Astrocyte (in vitro differentiated cells and primary cell): ENCODE data around the gene CRYBA4. TPM values are rescaled to one million over a fixed set of nuclear protein-coding genes. Genes with fewer than 3 reads are reported as not detected.

Experiments used
- DNase-seq: peaks from one replicate; pipeline ENCODE4 v3.0.0-alpha.2; 2010; ENCODE audit warnings: low read depth
- FAIRE-seq: peaks from 2 replicates; lab custom pipeline; 2011; peaks lifted over from hg19 to GRCh38; lab: Jason Lieb, UNC
- H2AFZ ChIP-seq: 2 replicates; pipeline ENCODE4 v1.6.0; 2012; ENCODE audit warnings: low read depth, low read length, inconsistent platforms
- H3K27ac ChIP-seq: 2 replicates; pipeline ENCODE4 v1.5.1; 2011; ENCODE audit warnings: low read depth, low read length, inconsistent platforms
- H3K27me3 ChIP-seq: 2 replicates; pipeline ENCODE4 v1.6.0; 2011; ENCODE audit warnings: low read length, inconsistent platforms; ENCODE audit not compliant: insufficient read depth
- H3K36me3 ChIP-seq: 2 replicates; pipeline ENCODE4 v1.5.1; 2011; ENCODE audit warnings: low read length, inconsistent platforms; ENCODE audit not compliant: insufficient read depth
- H3K4me1 ChIP-seq: 2 replicates; pipeline ENCODE4 v1.5.1; 2011; ENCODE audit warnings: low read length, inconsistent platforms; ENCODE audit not compliant: insufficient read depth
- H3K4me2 ChIP-seq: 2 replicates; pipeline ENCODE4 v1.6.0; 2012; ENCODE audit warnings: low read length, inconsistent platforms
- H3K4me3 ChIP-seq: 2 replicates; pipeline ENCODE4 v1.5.1; 2011; ENCODE audit warnings: low read depth, mild to moderate bottlenecking, low read length, inconsistent platforms; ENCODE audit not compliant: insufficient read depth
- H3K79me2 ChIP-seq: 2 replicates; pipeline ENCODE4 v1.6.0; 2012; ENCODE audit warnings: mild to moderate bottlenecking, low read length, inconsistent platforms; ENCODE audit not compliant: insufficient read depth
- H3K9ac ChIP-seq: 2 replicates; pipeline ENCODE4 v1.6.0; 2012; ENCODE audit warnings: mild to moderate bottlenecking, low read length, inconsistent platforms
- H3K9me3 ChIP-seq: 2 replicates; pipeline ENCODE4 v1.5.1; 2012; ENCODE audit warnings: low read depth, mild to moderate bottlenecking, low read length, inconsistent platforms; ENCODE audit not compliant: insufficient read depth
- H4K20me1 ChIP-seq: 2 replicates; pipeline ENCODE4 v1.6.0; 2012; ENCODE audit warnings: low read length, inconsistent platforms; ENCODE audit not compliant: insufficient read depth
- H3K27ac Mint-ChIP-seq: one replicate; pipeline ENCODE4 v1.8.0; 2021; ENCODE audit warnings: mild to moderate bottlenecking, mixed read lengths; ENCODE audit not compliant: unreplicated experiment
- H3K27me3 Mint-ChIP-seq: one replicate; pipeline ENCODE4 v1.8.0; 2021; ENCODE audit warnings: low read depth, mixed read lengths; ENCODE audit not compliant: unreplicated experiment
- H3K36me3 Mint-ChIP-seq: one replicate; pipeline ENCODE4 v1.8.0; 2021; ENCODE audit warnings: low read depth, mixed read lengths; ENCODE audit not compliant: unreplicated experiment
- H3K4me1 Mint-ChIP-seq: one replicate; pipeline ENCODE4 v1.8.0; 2021; ENCODE audit warnings: low read depth, mixed read lengths; ENCODE audit not compliant: unreplicated experiment
- H3K4me3 Mint-ChIP-seq: one replicate; pipeline ENCODE4 v1.8.0; 2021; ENCODE audit warnings: mild to moderate bottlenecking, moderate library complexity, mixed read lengths; ENCODE audit not compliant: unreplicated experiment
- H3K9me3 Mint-ChIP-seq: one replicate; pipeline ENCODE4 v1.8.0; 2021; ENCODE audit warnings: mild to moderate bottlenecking, mixed read lengths; ENCODE audit not compliant: unreplicated experiment
- EZH2 ChIP-seq: IDR thresholded peaks from 2 replicates; pipeline ENCODE4 v1.6.1; 2012; ENCODE audit warnings: mild to moderate bottlenecking, low read length, inconsistent platforms; ENCODE audit not compliant: insufficient read depth
- total RNA-seq: library from RNA; stranded (reverse); gene quantifications from 2 replicates; pipeline ENCODE4 v1.2.1, GENCODE V29; 2021
- TF ChIP-seq, protein P1 (sequence below): IDR thresholded peaks from 2 replicates; pipeline ENCODE4 v1.5.1; 2011; ENCODE audit warnings: low read depth, mild to moderate bottlenecking, inconsistent platforms, low read length, moderate library complexity; ENCODE audit not compliant: insufficient read depth

CRYBA4 gene
- total RNA-seq, 1 donor from 2014 or later = 1.1 TPM

DNA sequence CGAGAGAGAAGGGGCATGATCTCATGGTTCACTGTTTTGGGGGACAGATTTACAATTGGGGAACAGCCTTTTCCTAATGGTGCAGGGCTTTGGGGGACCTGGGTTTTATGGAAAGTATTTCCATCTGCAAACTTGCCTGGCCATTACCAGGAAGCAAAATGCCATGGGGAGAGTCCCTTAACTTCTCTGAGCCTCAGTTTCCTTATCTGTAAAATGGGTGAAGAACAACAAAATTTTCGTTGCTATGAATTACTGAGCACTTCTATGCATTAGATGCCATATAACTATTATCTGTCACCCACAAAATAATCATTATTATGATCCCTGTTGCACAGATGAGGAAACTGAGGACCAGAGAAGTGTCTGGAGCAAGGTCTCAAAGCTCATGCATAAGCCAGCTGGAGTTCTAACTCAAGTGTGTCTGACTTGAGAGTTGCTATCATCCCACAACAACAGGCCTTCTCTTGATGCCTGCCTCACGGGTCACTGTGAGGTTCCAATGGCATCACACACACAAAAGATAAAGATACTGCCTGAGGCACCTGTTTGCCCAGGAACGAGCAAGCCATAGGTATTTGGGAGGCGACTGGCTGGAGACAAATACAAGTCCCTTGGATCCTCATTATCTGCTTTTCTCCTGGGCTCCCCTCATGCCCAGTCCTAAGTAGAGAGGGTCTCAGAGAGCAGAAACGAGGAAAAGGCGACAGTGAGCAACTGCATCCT is 47.6 kb upstream of the CRYBA4 start:
- TF ChIP-seq EZH2 = no peak
- TF ChIP-seq, protein P1, sequence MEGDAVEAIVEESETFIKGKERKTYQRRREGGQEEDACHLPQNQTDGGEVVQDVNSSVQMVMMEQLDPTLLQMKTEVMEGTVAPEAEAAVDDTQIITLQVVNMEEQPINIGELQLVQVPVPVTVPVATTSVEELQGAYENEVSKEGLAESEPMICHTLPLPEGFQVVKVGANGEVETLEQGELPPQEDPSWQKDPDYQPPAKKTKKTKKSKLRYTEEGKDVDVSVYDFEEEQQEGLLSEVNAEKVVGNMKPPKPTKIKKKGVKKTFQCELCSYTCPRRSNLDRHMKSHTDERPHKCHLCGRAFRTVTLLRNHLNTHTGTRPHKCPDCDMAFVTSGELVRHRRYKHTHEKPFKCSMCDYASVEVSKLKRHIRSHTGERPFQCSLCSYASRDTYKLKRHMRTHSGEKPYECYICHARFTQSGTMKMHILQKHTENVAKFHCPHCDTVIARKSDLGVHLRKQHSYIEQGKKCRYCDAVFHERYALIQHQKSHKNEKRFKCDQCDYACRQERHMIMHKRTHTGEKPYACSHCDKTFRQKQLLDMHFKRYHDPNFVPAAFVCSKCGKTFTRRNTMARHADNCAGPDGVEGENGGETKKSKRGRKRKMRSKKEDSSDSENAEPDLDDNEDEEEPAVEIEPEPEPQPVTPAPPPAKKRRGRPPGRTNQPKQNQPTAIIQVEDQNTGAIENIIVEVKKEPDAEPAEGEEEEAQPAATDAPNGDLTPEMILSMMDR = no peak
- Mint-ChIP-seq H3K36me3 (peaks cover 8% of the 10 kb centered on the region), H3K9me3 (no peaks in the 10 kb centered on the region), H3K27ac (no peak overlapping the region), H3K27me3 (no peaks in the 10 kb centered on the region), H3K4me3 (no peak overlapping the region), H3K4me1 (peaks cover 15% of the 10 kb centered on the region)
- no peak overlapping the region for H3K9ac ChIP-seq
- no peak overlapping the region for H3K27ac ChIP-seq
- no peak overlapping the region for H3K4me3 ChIP-seq
- H3K4me1 ChIP-seq = no peaks in the 10 kb centered on the region
- H4K20me1 ChIP-seq = peaks cover 78% of the 10 kb centered on the region
- no peaks in the 10 kb centered on the region for H3K27me3 ChIP-seq
- DNase-seq (no peak), FAIRE-seq (no peak)
- H3K79me2 ChIP-seq = peaks cover 81% of the 10 kb centered on the region
- no peak overlapping the region for H2AFZ ChIP-seq
- H3K9me3 ChIP-seq = no peaks in the 10 kb centered on the region
- H3K4me2 ChIP-seq = no peak overlapping the region
- no peaks in the 10 kb centered on the region for H3K36me3 ChIP-seq

DNA sequence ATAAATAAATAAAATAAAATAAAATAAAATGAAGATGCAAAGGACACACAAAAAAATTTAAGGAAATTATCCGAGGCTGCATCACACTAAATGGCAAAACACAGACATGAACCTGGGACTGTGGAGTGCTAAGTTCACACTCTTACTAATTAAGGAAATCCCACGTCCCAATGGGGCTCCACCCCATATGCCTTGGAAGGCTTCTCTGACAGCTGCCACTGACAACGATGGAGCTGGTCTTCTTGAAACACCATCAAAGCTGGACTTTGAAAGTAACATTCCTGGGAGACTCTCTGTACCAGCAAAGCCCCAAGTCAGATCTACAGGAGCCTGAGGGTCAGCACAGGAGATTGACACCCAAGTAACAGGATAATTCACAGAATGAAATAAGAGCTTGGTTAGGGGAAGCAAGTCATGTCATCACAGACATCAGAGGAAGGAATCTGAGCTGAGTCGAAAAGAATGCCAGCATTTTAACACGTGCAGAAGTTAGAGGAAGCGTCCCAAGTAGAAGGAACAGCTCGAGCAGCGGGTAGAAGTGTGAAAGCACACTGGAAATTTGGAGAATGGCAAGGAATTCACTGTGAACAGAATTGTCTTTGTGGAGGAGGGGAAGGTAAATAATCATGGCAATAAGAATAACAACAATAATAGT is 45.6 kb upstream of the CRYBA4 start:
- H3K4me2 ChIP-seq = no peak overlapping the region
- H3K27me3 ChIP-seq = no peaks in the 10 kb centered on the region
- no peak overlapping the region for H3K27ac ChIP-seq
- peaks cover 13% of the 10 kb centered on the region for H3K4me1 Mint-ChIP-seq
- no peaks in the 10 kb centered on the region for H3K9me3 Mint-ChIP-seq
- no peak for FAIRE-seq
- peaks cover 82% of the 10 kb centered on the region for H4K20me1 ChIP-seq
- no peaks in the 10 kb centered on the region for H3K36me3 ChIP-seq
- H3K79me2 ChIP-seq = peaks cover 87% of the 10 kb centered on the region
- H3K27me3 Mint-ChIP-seq = no peaks in the 10 kb centered on the region
- H3K36me3 Mint-ChIP-seq = peaks cover 8% of the 10 kb centered on the region
- DNase-seq = peak; percentile 22
- H3K4me1 ChIP-seq = no peaks in the 10 kb centered on the region
- no peak overlapping the region for H3K4me3 ChIP-seq
- peak overlapping the region; percentile 59 for H3K27ac Mint-ChIP-seq
- H2AFZ ChIP-seq = no peak overlapping the region
- H3K9me3 ChIP-seq = no peaks in the 10 kb centered on the region
- H3K9ac ChIP-seq = no peak overlapping the region
- H3K4me3 Mint-ChIP-seq = peak overlapping the region; percentile 11
- TF ChIP-seq, protein P1 = no peak
- no peak for TF ChIP-seq EZH2

DNA sequence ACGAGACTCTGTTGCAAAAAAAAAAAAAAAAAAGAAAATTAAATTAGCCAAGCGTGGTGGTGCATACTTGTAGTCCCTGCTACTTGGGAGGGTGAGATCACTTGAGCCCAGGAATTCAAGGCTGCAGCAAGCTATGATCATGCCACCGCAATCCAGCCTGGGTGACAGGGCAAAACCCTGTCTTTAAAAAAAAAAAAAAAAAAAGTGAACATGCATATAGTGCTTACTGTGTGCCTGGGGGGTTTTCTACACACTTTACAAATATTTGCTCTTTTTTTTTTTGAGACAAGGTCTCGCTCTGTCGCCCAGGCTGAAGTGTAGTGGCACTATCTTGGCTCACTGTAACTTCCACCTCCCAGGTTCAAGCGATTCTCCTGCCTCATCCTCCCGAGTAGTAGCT is 44.7 kb upstream of the CRYBA4 start:
- DNase-seq (no peak), FAIRE-seq (no peak)
- Histone ChIP-seq H3K36me3 (no peaks in the 10 kb centered on the region), H3K4me3 (no peak overlapping the region), H3K4me2 (no peak overlapping the region), H2AFZ (no peak overlapping the region), H3K4me1 (no peaks in the 10 kb centered on the region), H3K27ac (no peak overlapping the region), H3K79me2 (peaks cover 86% of the 10 kb centered on the region), H3K9me3 (no peaks in the 10 kb centered on the region), H3K27me3 (no peaks in the 10 kb centered on the region), H4K20me1 (peaks cover 82% of the 10 kb centered on the region), H3K9ac (no peak overlapping the region)
- TF ChIP-seq EZH2 = no peak
- TF ChIP-seq, protein P1 = no peak
- Mint-ChIP-seq H3K27ac (no peak overlapping the region), H3K4me3 (no peak overlapping the region), H3K9me3 (no peaks in the 10 kb centered on the region), H3K27me3 (no peaks in the 10 kb centered on the region), H3K4me1 (peaks cover 12% of the 10 kb centered on the region), H3K36me3 (peaks cover 11% of the 10 kb centered on the region)
